HL-60 (cell line): ENCODE data around the gene TXNDC17.

Experiments used
- DNase-seq, 2 experiments: peaks; one replicate each; pipeline ENCODE4 v3.0.0-alpha.2; 2010 to 2020; ENCODE audit warnings: low read depth in 1 of 2, low spot score in 1 of 2
- H3K27ac ChIP-seq: fragments of 250-450 bp; sonication (Bioruptor Pico); replicated peaks from 2 replicates; pipeline ENCODE4 v1.5.1; 2020; ENCODE audit warnings: mild to moderate bottlenecking, moderate library complexity
- H3K27me3 ChIP-seq: fragments of 250-450 bp; sonication (Bioruptor Pico); 2 replicates; pipeline ENCODE4 v1.5.1; 2021; ENCODE audit warnings: mild to moderate bottlenecking, moderate library complexity; ENCODE audit not compliant: insufficient read depth, poor library complexity, severe bottlenecking
- H3K4me3 ChIP-seq: replicated peaks from 2 replicates; pipeline ENCODE4 v1.5.1; 2011; ENCODE audit warnings: mild to moderate bottlenecking, control low read depth, low read length; ENCODE audit not compliant: insufficient read depth
- GABPA ChIP-seq: IDR thresholded peaks from 2 replicates; pipeline ENCODE4 v1.6.1; 2012; ENCODE audit warnings: low read depth
- POLR2AphosphoS5 ChIP-seq: IDR thresholded peaks from 2 replicates; pipeline ENCODE4 v1.6.1; 2012; ENCODE audit warnings: low read depth
- SPI1 ChIP-seq: IDR thresholded peaks from 2 replicates; pipeline ENCODE4 v1.6.1; 2012; ENCODE audit warnings: low read depth, mild to moderate bottlenecking, borderline replicate concordance
- TF ChIP-seq, protein P1 (sequence below): IDR thresholded peaks from 2 replicates; pipeline ENCODE4 v1.6.1; 2012; ENCODE audit warnings: low read depth; ENCODE audit not compliant: insufficient replicate concordance
- TF ChIP-seq, protein P2 (sequence below): IDR thresholded peaks from one replicate; pipeline ENCODE4 v1.5.1; 2011; ENCODE audit warnings: low read length, control low read depth, inconsistent platforms; ENCODE audit not compliant: insufficient read depth

Gene TXNDC17

DNA sequence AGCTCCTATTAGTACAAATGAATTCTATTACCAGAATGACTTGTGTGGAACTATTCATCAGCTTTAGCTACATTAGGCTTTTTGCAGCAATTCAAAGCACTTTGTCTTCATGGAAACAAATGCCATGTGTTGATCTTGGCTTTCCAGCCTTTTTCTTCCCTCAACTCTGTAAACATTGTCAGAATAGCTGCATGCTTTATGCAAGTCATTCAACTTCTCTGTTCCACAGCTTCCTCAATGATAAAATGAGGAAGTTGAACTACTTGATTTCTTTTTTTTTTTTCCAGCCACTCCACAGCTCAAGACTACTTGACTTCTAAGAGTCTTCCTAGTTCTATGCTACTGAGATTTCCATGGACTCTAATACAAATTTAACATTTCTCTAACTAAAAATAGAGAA is 41.5 kb upstream of the TXNDC17 start:
- DNase-seq = peak; percentile 10 to 46
- TF ChIP-seq, protein P1, sequence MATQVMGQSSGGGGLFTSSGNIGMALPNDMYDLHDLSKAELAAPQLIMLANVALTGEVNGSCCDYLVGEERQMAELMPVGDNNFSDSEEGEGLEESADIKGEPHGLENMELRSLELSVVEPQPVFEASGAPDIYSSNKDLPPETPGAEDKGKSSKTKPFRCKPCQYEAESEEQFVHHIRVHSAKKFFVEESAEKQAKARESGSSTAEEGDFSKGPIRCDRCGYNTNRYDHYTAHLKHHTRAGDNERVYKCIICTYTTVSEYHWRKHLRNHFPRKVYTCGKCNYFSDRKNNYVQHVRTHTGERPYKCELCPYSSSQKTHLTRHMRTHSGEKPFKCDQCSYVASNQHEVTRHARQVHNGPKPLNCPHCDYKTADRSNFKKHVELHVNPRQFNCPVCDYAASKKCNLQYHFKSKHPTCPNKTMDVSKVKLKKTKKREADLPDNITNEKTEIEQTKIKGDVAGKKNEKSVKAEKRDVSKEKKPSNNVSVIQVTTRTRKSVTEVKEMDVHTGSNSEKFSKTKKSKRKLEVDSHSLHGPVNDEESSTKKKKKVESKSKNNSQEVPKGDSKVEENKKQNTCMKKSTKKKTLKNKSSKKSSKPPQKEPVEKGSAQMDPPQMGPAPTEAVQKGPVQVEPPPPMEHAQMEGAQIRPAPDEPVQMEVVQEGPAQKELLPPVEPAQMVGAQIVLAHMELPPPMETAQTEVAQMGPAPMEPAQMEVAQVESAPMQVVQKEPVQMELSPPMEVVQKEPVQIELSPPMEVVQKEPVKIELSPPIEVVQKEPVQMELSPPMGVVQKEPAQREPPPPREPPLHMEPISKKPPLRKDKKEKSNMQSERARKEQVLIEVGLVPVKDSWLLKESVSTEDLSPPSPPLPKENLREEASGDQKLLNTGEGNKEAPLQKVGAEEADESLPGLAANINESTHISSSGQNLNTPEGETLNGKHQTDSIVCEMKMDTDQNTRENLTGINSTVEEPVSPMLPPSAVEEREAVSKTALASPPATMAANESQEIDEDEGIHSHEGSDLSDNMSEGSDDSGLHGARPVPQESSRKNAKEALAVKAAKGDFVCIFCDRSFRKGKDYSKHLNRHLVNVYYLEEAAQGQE = no peak
- no peak for TF ChIP-seq POLR2AphosphoS5
- TF ChIP-seq, protein P2, sequence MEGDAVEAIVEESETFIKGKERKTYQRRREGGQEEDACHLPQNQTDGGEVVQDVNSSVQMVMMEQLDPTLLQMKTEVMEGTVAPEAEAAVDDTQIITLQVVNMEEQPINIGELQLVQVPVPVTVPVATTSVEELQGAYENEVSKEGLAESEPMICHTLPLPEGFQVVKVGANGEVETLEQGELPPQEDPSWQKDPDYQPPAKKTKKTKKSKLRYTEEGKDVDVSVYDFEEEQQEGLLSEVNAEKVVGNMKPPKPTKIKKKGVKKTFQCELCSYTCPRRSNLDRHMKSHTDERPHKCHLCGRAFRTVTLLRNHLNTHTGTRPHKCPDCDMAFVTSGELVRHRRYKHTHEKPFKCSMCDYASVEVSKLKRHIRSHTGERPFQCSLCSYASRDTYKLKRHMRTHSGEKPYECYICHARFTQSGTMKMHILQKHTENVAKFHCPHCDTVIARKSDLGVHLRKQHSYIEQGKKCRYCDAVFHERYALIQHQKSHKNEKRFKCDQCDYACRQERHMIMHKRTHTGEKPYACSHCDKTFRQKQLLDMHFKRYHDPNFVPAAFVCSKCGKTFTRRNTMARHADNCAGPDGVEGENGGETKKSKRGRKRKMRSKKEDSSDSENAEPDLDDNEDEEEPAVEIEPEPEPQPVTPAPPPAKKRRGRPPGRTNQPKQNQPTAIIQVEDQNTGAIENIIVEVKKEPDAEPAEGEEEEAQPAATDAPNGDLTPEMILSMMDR = no peak
- peak; percentile 55; the same call in 1 of the 2 replicates for TF ChIP-seq SPI1
- H3K4me3 ChIP-seq = no peak overlapping the region
- peak overlapping the region; percentile 57 for H3K27ac ChIP-seq
- no peaks in the 10 kb centered on the region for H3K27me3 ChIP-seq

DNA sequence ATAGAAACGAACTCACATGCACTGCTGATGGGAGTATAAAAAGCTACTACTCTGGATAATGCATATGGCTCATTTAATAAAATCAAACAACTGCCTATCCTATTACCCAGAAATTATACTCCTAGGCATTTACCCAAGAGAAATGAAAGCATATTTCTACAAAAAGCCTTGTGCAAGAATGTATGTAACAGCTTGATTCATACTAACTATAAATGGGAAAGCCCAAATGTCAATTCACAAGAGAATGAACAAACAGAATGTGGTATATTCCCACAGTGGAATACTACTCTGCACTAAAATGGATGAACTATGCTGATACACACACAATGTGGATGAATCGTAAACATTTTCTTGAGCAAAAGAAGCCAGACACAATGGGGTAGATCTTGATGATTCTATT is 38.7 kb upstream of the TXNDC17 start:
- DNase-seq = no peak
- TF ChIP-seq, protein P1 = no peak
- no peak for TF ChIP-seq GABPA
- no peak for TF ChIP-seq POLR2AphosphoS5
- TF ChIP-seq SPI1 = no peak
- TF ChIP-seq, protein P2 = no peak
- H3K4me3 ChIP-seq = no peak overlapping the region
- no peak overlapping the region for H3K27ac ChIP-seq
- H3K27me3 ChIP-seq = no peaks in the 10 kb centered on the region

DNA sequence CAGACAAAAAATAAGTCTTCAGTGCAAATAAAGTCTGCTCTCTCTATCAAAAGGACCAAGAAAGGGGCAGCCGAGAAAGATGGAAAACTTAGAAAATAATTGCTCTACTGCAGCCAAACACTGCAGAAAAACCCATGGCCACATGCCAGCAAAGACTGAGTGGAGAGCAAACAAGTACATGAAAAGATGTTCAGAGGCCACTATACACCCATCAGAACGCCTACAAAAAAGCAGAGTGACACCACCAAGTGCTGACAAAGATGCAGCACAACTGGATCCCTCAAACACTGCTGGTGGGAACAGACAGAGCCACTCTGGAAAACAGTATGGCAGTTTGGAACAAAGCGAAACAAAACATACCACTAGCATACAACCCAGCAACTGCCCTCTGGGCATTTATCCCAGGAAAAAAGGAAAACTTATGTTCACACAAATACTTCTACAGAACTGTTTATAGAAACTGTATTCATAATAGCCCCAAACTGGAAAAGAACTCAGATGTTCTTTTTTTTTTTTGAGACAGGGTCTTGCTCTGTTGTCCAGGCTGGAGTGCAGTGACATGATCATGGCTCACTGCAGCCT is 37.0 kb upstream of the TXNDC17 start:
- Histone ChIP-seq H3K27me3 (no peaks in the 10 kb centered on the region), H3K27ac (no peak overlapping the region), H3K4me3 (no peak overlapping the region)
- TF ChIP-seq, protein P2 = no peak
- TF ChIP-seq GABPA (no peak), POLR2AphosphoS5 (no peak), SPI1 (no peak)
- TF ChIP-seq, protein P1 = no peak
- DNase-seq = no peak
